SU-DHL-6 (cell line): Measurements from ENCODE around the gene RAB11FIP3.

Source experiments
- H2AFZ ChIP-seq: fragments of 200-600 bp; sonication (generic); 2 replicates; pipeline ENCODE4 v1.6.1; 2014; ENCODE audit warnings: low read depth, mild to moderate bottlenecking, moderate library complexity, mixed read lengths, antibody characterized with exemption, low read length; ENCODE audit not compliant: severe bottlenecking
- H3F3A ChIP-seq: fragments of 200-600 bp; shearing (Covaris generic); 2 replicates; pipeline ENCODE4 v1.6.0; 2016; ENCODE audit warnings: antibody characterized with exemption, mild to moderate bottlenecking; ENCODE audit not compliant: insufficient read depth
- H3K27ac ChIP-seq: fragments of 200-600 bp; sonication (generic); 2 replicates; pipeline ENCODE4 v1.5.1; 2016; ENCODE audit warnings: low read depth, mild to moderate bottlenecking, low read length, moderate library complexity, mixed read lengths
- H3K27me3 ChIP-seq: fragments of 200-600 bp; sonication (generic), shearing (Covaris generic); 2 replicates; pipeline ENCODE4 v1.6.0; 2014; ENCODE audit warnings: mild to moderate bottlenecking, low read length
- H3K36me3 ChIP-seq: fragments of 200-600 bp; sonication (generic); 2 replicates; pipeline ENCODE4 v1.6.1; 2014; ENCODE audit warnings: mild to moderate bottlenecking, low read length, mixed read lengths
- H3K4me2 ChIP-seq: fragments of 300-600, 200-600 bp; shearing (Covaris generic), sonication (generic); 2 replicates; pipeline ENCODE4 v1.6.0; 2014; ENCODE audit warnings: low read length, low read depth, mild to moderate bottlenecking; ENCODE audit not compliant: poor library complexity, severe bottlenecking
- H3K4me3 ChIP-seq: fragments of 200-600 bp; sonication (generic); 2 replicates; pipeline ENCODE4 v1.5.1; 2014; ENCODE audit warnings: antibody characterized with exemption, low read length, mild to moderate bottlenecking, mixed read lengths; ENCODE audit not compliant: insufficient read depth, poor library complexity, severe bottlenecking
- H3K79me2 ChIP-seq: fragments of 200-600 bp; sonication (generic); 2 replicates; pipeline ENCODE4 v1.6.1; 2014; ENCODE audit warnings: mild to moderate bottlenecking, low read length, moderate library complexity; ENCODE audit not compliant: insufficient read depth
- H3K9ac ChIP-seq: fragments of 200-600 bp; sonication (generic); 2 replicates; pipeline ENCODE4 v1.7.0; 2014; ENCODE audit warnings: mild to moderate bottlenecking, low read length
- H3K9me2 ChIP-seq: fragments of 200-600 bp; sonication (generic); replicated peaks from 2 replicates; pipeline ENCODE4 v1.6.1; 2014; ENCODE audit warnings: low read length; ENCODE audit not compliant: insufficient read depth
- H3K9me3 ChIP-seq: fragments of 200-600 bp; sonication (generic); 2 replicates; pipeline ENCODE4 v1.6.1; 2014; ENCODE audit warnings: low read length, mixed read lengths; ENCODE audit not compliant: insufficient read depth
- H4K20me1 ChIP-seq: fragments of 200-600 bp; sonication (generic); 2 replicates; pipeline ENCODE4 v1.6.1; 2014; ENCODE audit warnings: low read depth, mild to moderate bottlenecking, antibody characterized with exemption, low read length, moderate library complexity, mixed read lengths
- CTCF ChIP-seq: fragments of 200-600 bp; sonication (generic); IDR thresholded peaks from one replicate; pipeline ENCODE4 v1.5.1; 2017; ENCODE audit warnings: antibody characterized with exemption, mild to moderate bottlenecking, low read length, moderate library complexity; ENCODE audit not compliant: insufficient read depth, poor library complexity, severe bottlenecking
- EZH2phosphoT487 ChIP-seq: fragments of 200-600 bp; sonication (generic), shearing (Covaris generic); conservative IDR thresholded peaks from 2 replicates; pipeline ENCODE4 v1.6.1; 2018; ENCODE audit warnings: mild to moderate bottlenecking, antibody characterized with exemption, low read length, moderate library complexity, mixed read lengths

Gene RAB11FIP3

GRCh38 chr16:556474-557173, 131.2 kb downstream of the RAB11FIP3 start:
- Histone ChIP-seq H3K36me3 (no peaks in the 10 kb centered on the region), H3K4me2 (no peak overlapping the region), H3K4me3 (no peak overlapping the region), H3K79me2 (no peaks in the 10 kb centered on the region), H3K27ac (no peak overlapping the region), H4K20me1 (no peaks in the 10 kb centered on the region), H3K9me3 (no peaks in the 10 kb centered on the region), H2AFZ (no peak overlapping the region), H3K9me2 (no peaks in the 10 kb centered on the region), H3K9ac (no peak overlapping the region), H3F3A (no peaks in the 10 kb centered on the region), H3K27me3 (no peaks in the 10 kb centered on the region)
- TF ChIP-seq EZH2phosphoT487 (no peak), CTCF (no peak)

DNA sequence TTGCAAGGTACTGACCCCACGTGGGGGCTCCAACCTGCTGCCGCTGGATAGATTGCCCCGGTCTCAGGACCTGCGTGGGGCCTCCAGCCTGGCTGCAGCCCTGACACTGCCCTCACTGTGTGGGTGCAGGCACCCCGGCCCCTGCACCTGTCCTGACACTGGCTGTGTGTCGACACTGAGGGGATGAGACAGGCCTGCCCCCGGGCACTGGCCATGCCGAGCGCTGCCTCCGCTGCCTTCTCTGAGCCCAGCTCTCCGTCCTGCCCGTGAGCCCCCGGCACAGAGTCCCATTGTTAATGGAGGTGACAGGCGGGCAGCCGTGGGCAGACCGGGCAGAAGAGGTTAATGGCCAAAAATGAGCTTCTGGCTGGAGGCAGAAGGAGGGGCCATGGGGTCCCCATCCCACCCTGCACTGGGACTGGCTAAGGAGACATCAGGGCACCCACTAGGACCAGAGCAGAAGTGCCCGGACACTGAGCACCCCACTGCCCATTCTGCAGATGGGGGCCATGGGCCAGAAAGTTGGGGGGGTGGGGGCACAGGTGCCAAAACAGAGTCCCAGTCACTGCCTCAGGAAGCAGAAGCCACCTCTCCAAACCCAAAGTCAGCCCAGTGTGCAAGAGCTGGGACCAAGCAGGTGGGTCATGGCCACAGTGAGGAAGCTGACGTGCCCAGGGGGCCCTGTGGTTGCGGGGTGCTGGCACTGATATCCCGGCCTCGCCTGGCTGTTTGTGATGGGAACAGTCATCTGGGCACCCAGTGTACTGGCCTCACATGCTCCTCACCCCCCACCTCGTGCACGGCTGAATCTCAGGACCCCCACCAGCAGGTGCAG, 132.2 kb downstream of the RAB11FIP3 start:
- no peaks in the 10 kb centered on the region for H3F3A ChIP-seq
- no peak for TF ChIP-seq CTCF
- TF ChIP-seq EZH2phosphoT487 = no peak
- no peaks in the 10 kb centered on the region for H3K9me3 ChIP-seq
- H3K4me3 ChIP-seq = no peak overlapping the region
- no peak overlapping the region for H3K9ac ChIP-seq
- no peaks in the 10 kb centered on the region for H3K27me3 ChIP-seq
- no peak overlapping the region for H3K27ac ChIP-seq
- no peaks in the 10 kb centered on the region for H3K79me2 ChIP-seq
- no peak overlapping the region for H3K4me2 ChIP-seq
- H2AFZ ChIP-seq = no peak overlapping the region
- no peaks in the 10 kb centered on the region for H3K9me2 ChIP-seq
- no peaks in the 10 kb centered on the region for H4K20me1 ChIP-seq
- H3K36me3 ChIP-seq = no peaks in the 10 kb centered on the region

GRCh38 chr16:558298-559020, 133.0 kb downstream of the RAB11FIP3 start:
- Histone ChIP-seq H3K4me2 (no peak overlapping the region), H3F3A (no peaks in the 10 kb centered on the region), H3K79me2 (no peaks in the 10 kb centered on the region), H3K36me3 (no peaks in the 10 kb centered on the region), H3K9me2 (no peaks in the 10 kb centered on the region), H3K4me3 (no peak overlapping the region), H2AFZ (no peak overlapping the region), H3K9me3 (no peaks in the 10 kb centered on the region), H4K20me1 (no peaks in the 10 kb centered on the region), H3K9ac (no peak overlapping the region), H3K27me3 (no peaks in the 10 kb centered on the region), H3K27ac (no peak overlapping the region)
- TF ChIP-seq CTCF = no peak
- TF ChIP-seq EZH2phosphoT487 = no peak
